Stimulated activated CD4-positive, alpha-beta T cell treated with anti-CD3 and anti-CD28 coated beads, Interleukin-2, amount 100 ng/mL, for 24 hours (primary cell): ENCODE results near the gene RPUSD4.

ENCODE experiments used
- DNase-seq, 2 donors: peaks; one replicate each; pipeline ENCODE4 v3.0.0-alpha.2; 2020

Gene RPUSD4

DNA sequence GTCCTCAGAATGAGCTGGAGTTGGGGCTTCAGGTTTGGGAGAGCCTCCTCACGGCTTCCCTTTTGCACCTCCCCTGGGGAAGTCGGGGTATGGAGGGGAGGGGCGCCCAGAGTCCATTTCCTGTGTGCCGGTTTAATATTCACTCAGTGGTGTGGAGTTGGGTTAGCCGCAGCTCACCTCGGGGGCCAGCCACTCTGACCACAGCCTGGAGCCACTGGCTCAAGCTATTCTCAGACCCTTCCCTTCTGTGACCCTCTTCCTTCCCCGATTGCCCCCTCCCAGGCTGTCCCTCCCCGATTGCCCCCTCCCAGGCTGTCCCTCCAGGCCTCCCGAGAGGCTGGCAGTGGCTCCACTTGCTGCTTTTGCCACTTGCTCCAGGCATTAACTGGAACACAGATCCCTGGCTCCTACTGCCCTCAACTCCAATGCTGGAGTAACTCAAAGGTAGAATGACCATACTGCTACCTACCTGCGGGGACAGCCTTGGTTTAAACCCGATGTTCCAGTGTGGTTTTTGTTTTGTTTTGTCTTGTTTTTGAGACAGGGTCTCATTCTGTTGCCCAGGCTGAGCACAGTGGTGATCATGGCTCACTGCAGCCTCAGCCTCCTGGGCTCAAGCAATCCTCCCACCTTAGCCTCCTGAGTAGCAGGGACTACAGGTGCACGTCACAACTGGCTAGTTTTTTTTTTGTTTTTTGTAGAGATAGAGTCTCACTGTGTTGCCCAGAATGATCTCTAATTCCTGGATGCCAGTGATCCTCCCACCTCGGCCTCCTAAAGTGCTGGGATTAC, 29.3 kb downstream of the RPUSD4 start:
- DNase-seq = no peak

DNA sequence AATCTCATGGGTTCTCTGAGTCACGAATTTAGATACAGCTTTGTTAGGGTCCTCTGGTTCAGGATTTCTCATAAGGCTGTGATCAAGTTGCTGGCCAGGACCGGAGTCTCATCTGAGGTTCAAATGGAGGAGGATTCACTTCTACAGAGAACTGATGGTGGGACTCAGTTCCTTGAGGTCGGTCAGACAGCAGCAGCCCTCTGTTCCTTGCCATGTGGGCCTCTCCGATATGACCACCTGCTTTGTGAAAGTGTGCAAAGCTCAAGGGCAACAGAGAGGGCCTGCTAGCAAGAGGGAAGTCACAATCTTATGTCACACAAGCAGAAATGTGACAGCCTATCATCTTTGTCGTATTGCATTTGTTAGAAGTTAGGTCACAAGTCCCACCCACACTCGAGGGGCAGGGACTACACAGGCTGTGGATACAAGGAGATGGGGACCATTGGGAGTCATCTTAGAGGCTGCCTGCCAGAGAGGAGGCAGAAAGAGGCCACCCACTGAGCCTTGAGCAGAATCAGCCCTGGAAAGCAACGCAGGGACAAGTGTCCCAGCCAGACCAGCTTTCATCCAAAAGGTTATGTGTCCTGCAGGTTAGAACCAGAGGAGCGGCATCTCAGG, 34.5 kb downstream of the RPUSD4 start:
- DNase-seq = no peak

- no peak for DNase-seq
Measured at GRCh38 chr11:126175393-126175792, 36.1 kb downstream of the RPUSD4 start.

GRCh38 chr11:126174816-126175215, 36.6 kb downstream of the RPUSD4 start:
- no peak for DNase-seq

DNA sequence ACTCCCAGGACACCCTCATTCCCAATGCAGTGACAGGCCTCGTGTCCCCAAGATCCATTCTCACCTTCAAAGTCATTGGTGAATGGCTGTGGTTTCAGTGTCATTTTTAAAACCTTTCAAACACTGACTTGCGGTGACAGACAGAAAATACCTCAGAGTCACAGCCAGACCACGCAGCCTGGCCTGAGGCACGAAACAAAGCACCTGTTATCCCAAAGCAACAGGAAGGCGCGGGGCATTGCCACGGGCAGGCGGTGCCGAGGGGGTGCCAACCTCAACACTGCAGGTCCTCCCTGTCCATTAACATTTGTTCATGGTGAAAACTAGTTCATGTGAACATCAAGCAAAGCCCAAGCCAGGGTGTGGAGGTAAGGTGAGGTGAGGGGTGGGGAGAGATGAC, 38.2 kb downstream of the RPUSD4 start:
- no peak for DNase-seq

- no peak for DNase-seq
Measured at GRCh38 chr11:126172596-126173038, 38.8 kb downstream of the RPUSD4 start.

DNA sequence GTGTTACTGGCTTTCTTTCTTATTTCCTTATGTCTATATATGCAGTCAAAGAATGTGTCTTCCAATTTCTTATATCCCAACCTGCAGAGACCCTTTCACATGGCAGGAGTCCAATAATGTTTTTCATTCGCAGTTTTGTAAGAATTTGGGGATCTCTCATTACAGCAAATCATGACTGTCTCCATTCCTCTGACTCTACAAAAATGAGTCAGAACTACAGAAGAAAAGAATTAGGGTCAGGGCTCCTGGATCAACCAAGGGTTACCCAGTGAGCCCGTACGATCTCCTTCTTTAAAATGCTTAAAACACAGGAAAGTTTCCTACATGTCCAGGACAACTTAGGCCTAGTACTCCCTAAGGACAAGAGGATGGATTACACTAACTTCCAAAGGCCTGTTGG, 42.2 kb downstream of the RPUSD4 start:
- no peak for DNase-seq

DNA sequence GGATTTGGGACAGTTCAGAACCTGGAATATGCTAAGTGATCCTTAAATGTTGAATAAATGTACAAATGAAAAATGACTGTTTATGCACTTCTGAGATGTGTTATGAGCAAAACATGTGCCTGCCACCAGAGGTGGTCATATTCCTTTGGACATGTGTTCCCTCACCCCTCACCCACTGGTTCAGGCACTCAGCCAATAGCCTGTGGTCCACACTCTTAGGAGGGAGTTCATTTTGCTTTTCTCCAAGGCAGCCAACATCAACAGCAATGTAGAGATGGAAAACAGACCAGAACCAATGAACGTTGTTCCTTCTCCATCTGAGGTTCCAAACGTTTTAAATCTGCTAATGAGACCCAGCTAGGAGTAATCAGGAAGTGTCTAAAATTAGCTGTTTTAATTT, 44.0 kb downstream of the RPUSD4 start:
- no peak for DNase-seq

DNA sequence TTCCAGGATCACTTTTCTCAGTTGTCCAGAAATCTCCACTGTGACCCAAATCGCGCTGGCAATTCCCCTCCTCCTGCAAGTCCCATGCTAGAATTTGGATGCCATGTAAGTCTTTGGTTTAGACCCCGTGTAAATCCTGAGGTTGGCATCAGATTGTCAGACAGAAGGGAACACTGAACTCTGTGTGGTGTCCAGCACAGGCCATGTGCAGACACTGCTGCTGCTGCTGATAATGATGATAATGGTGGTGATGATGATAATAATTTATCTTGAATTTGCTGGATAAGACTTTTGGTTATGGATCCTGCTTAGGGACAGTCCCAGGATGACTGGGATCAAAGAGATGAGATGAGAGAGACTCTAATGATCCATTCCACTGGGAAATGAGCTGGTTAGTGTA, 45.0 kb downstream of the RPUSD4 start:
- no peak for DNase-seq

- no peak for DNase-seq
Measured at GRCh38 chr11:126165757-126166156, 45.7 kb downstream of the RPUSD4 start.

DNA sequence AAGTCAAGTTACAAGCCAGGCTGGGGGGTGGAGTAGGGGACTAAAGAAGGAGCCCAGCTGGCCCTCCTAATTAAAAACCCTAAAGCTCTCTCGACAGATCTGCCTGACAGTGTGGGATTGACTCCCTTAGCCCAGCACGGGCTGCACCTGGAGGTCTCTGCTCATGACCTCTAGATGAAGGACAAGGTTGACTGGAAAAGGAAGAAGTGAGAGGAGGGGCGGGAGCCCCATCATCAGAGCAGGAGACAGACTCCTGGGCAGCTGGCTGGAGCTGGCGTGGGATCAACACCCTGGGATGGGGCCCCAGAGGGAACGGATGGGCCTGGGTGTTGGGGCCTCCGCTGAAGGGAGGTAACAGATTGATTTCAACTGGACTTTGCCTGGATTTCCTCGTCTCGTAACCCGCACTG, 46.1 kb downstream of the RPUSD4 start:
- DNase-seq = no peak

GRCh38 chr11:126164781-126165180, 46.7 kb downstream of the RPUSD4 start:
- no peak for DNase-seq

GRCh38 chr11:126163779-126164178, 47.7 kb downstream of the RPUSD4 start:
- DNase-seq = no peak

DNA sequence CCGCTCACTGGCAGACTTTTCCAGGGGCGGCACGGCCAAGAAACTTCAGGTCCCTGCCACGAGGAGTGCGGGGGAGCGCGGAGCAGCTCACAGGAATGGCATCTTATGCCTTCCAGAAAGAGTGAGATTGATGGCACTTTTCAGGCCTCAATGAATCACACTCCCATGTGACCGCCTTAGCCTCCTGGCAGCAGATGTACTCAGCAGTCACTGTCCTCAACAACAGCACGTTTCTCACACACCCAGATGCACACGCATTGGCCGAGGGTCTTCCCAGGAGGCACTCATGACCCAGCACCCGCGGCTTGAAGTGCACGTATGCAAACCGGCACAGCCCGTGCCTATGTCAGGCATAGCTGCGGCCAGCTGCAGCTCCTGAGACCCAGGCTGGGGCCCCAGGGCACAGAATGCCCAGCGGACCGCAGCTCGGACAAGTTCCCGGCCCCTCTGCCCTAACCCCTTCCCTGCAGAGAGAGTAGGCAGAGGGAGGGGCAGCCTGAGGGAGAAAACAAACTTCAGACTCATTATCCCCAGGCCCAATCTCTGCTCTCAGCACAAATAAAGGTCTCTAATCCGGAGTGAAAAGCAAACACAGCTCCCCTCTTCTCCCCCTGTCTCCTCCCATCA, 48.3 kb downstream of the RPUSD4 start:
- DNase-seq = no peak

DNA sequence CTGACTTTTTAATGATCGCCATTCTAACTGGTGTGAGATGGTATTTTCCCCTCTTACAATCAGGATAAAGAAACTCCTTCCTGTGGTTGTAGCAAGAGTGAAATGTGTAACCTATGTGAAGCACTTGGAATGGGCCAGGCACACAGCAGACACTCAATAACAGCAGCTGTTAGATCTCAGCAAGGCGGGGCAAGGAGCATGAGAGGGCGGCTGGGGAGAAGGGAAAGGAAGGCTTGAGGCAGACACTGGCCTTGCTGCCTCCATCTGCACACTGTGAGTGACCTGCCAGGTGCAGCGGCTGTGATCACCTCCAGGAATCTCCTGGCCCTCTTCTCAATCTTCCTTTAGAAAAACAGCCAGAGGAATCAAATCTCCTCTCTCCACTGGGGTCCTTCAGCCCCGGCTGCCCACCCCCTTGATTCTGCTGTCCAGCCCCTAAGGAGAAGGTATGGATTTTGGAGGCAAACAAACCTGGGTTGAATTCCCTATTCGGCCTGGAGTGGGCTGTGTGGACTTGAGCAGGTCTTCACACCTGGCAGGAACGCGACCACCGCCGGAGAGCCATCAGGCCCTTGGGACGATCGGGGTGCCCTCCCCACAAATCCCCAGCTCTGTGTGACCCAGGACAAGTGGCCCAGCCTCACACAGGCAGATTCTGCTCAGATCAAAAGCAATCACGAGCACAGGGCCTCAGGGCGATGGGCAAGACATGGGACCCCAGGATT, 49.0 kb downstream of the RPUSD4 start:
- no peak for DNase-seq

- no peak for DNase-seq
Measured at GRCh38 chr11:126161023-126161391, 50.4 kb downstream of the RPUSD4 start.

DNA sequence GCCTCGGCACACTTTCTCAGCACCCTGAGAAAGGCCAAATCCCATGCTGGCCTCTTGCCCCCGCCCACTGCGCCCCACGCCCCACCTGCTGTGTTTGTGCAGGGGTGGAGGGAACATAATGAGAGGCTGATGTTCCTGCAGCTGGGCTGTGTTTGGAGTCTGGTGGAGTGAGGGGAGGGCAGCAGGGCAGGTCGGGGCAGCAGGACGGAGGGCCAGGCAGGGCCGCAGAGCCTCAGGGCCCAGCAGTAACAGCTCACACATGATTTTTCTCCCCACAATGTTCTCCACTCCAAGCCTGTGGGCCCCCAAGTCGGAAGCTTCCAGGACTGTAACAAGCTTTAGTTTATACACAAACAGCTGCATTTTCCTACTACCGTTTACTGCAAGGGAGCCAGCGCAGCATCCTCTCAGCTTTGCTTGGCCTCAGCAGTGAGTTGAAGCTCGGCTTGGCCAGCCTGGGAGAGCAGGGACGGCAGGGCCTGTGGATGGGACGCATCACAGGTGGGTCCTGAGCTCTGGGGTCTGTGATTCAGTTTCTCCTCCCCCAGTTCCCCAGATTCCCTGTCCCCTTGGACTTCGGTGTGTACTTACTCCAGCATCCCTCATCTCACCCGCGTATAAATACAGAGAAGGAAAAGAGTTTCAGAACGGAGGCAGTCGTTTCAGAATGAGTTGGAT, 51.0 kb downstream of the RPUSD4 start:
- DNase-seq = no peak

GRCh38 chr11:126159719-126160344, 51.6 kb downstream of the RPUSD4 start:
- no peak for DNase-seq

DNA sequence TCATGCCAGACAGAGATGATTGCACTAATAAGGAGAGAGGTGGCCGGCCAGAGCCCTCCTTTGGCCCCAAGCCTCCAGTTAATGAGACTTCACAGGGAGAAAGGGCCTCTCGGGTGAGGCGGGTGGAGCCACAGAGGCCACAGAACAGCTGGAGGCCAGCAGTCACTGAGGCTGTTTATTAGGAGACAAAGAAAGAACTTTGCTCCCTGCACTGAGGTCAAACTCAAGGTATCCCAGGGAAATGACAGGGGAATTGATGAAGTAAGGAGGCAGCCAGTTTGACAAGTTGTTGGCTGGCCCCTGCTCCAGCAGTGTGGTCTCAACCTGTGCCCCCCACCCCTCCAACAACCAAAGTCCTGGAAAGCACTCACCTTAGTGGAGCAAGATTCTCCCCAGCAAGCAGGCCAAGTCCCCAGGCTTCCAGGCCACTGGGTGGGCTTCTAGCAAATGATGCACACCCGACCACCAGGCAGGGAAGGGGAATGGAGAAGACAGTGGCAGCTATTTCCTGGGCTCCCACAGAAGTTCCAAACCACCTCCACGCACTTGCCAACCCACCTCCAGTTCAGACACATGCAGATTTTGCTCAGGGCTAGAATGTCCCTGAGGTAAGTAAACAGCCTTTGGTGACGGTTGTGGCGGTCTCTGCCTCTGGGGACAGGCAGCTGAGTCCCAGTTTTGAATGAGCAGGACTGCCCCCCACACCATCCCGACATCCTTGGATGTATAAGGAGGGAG, 53.2 kb downstream of the RPUSD4 start:
- DNase-seq = no peak

- DNase-seq = no peak
Measured at GRCh38 chr11:126157326-126158030, 54.0 kb downstream of the RPUSD4 start.

DNA sequence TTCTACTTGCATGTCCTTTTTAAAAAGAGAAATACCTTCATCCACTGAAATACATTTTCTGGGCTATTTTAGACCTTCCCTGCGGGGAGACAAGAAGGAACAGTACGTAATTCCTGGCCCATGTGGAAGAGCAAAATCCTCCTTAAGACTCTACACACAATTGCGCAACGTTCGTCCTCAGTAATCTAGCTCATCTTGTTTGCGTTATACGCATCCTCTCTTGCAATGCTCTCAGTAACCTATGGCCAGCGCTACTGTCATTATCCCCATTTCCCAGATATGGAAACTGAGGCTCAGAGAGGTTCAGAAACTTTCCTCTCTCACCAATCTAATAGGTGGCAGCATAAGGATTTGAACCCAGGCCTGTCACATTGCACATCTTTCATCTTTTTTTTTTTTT, 54.6 kb downstream of the RPUSD4 start:
- DNase-seq = no peak
